ENCODE measurements around the gene COBL.

- TF ChIP-seq CTCF (IDR thresholded peaks at IDR 0.05; ENCODE audit: low read depth, low read length, poor library complexity, severe bottlenecking) (no peak), EZH2phosphoT487 (IDR thresholded peaks at IDR 0.05; ENCODE audit: borderline replicate concordance, low read length) (no peak)
These were observed 151.3 kb downstream of the COBL start for GRCh38 chr7:51165337-51165736.
